K562 (cell line): ENCODE data around the gene TMEM132E. TPM values are rescaled to one million over a fixed set of nuclear protein-coding genes. Genes with fewer than 3 reads are reported as not detected.

Experiments
- AFF4 ChIP-seq: sonication (generic); formaldehyde crosslinking; IDR thresholded peaks from 2 replicates; pipeline ENCODE4 v1.8.0; 2023; ENCODE audit warnings: mild to moderate bottlenecking, missing genetic modification reagents
- HMGXB4 ChIP-seq: sonication (generic); formaldehyde crosslinking; IDR thresholded peaks from 2 replicates; pipeline ENCODE4 v1.8.1; 2023; ENCODE audit warnings: mild to moderate bottlenecking, missing genetic modification reagents
- JUND ChIP-seq, 2 experiments: IDR thresholded peaks; 2 replicates in 1 of 2; 3 replicates in 1 of 2; pipeline ENCODE4 v1.6.1; 2011; ENCODE audit warnings: borderline replicate concordance in 2 of 2, low read depth in 2 of 2, low read length in 2 of 2, improper control_type of control experiment in 1 of 2, missing biosample characterization in 1 of 2, missing genetic modification characterization in 1 of 2, missing genetic modification reagents in 1 of 2
- MCM5 ChIP-seq: fragments of 450-650 bp; IDR thresholded peaks from 2 replicates; pipeline ENCODE4 v1.6.1; 2016; ENCODE audit warnings: low read depth
- PCBP1 ChIP-seq: fragments of 200-400 bp; formaldehyde crosslinking; IDR thresholded peaks from 2 replicates; pipeline ENCODE4 v1.6.1; 2018; ENCODE audit warnings: mild to moderate bottlenecking, low read depth, low read length; ENCODE audit not compliant: poor library complexity, severe bottlenecking
- PML ChIP-seq: IDR thresholded peaks from 2 replicates; pipeline ENCODE4 v1.6.1; 2012; ENCODE audit warnings: low read length, inconsistent platforms
- RBM14 ChIP-seq: fragments of 200-400 bp; formaldehyde crosslinking; IDR thresholded peaks from 2 replicates; pipeline ENCODE4 v1.6.1; 2018; ENCODE audit warnings: low read depth, mild to moderate bottlenecking, low read length, moderate library complexity, borderline replicate concordance; ENCODE audit not compliant: insufficient read depth
- polyA plus RNA-seq, 8 experiments: library from polyadenylated mRNA; depleted of rRNA in 4 of 8; stranded (reverse) in 5 of 8; unstranded in 3 of 8; fragments of >200 nt; fragmentation: Nextera tagmentation in 2 of 8; fragmentation: Illumina TruSeq in 1 of 8; extraction: Ambion mirVana in 2 of 8; extraction: Trizol in 1 of 8; gene quantifications; 2 replicates each; pipeline versions ENCODE4 v1.2.1 to v1.2.3, GENCODE V29; 2011 to 2014; ENCODE audit warnings: inconsistent platforms in 1 of 8, missing spikeins in 1 of 8
- total RNA-seq, 7 experiments: library from RNA; depleted of rRNA in 6 of 7; stranded (reverse); fragments of >200 nt in 6 of 7; fragmentation: Illumina TruSeq in 2 of 7; extraction: Trizol in 2 of 7; gene quantifications; 2 replicates each; pipeline versions ENCODE4 v1.2.1 to v1.2.3, GENCODE V29; 2011 to 2021; ENCODE audit warnings: low replicate concordance in 1 of 7

TMEM132E gene
- total and polyA plus RNA-seq, 9 of the 15 experiments (the other 6 are each of a cell fraction or from before 2014, with no cell fraction given), result not detected

GRCh38 chr17:34589120-34589965 is 10.0 kb downstream of the TMEM132E start (continued):
- TF ChIP-seq HMGXB4 (CRISPR knock-in tag), result no peak
- TF ChIP-seq JUND (IDR thresholded peaks at IDR 0.05; ENCODE audit: borderline replicate concordance, low read depth, low read length), result no peak
- no peak for TF ChIP-seq JUND (tag; IDR thresholded peaks at IDR 0.05; ENCODE audit: borderline replicate concordance, low read depth, low read length)
- TF ChIP-seq MCM5, result no peak
- TF ChIP-seq PCBP1, result no peak
- no peak for TF ChIP-seq PML
- TF ChIP-seq RBM14, result no peak
- TF ChIP-seq AFF4 (CRISPR knock-in tag), result no peak
